ENCODE measurements around the gene PPP4R3C.
"Not testable (repeated sequence)": the region's sequence is repeated elsewhere in the genome, so short reads cannot be mapped to it uniquely, and the experiment has no call there.

The PPP4R3C gene

GRCh38 chrX:27463187-27463586 lies at the start of gene PPP4R3C:
Gene PPP4R3C (minus strand): TSS chrX:27463341. CDS start chrX:27463296, 45 bp downstream.
- H3K27me3 ChIP-seq (replicated peaks; ENCODE audit: control insufficient read depth, insufficient read depth, low read length), result no peaks in the 10 kb centered on the region
- no peaks in the 10 kb centered on the region for H3K36me3 ChIP-seq (ENCODE audit: control insufficient read depth, insufficient read depth, low read length, severe bottlenecking)
- H3K9ac ChIP-seq (ENCODE audit: low read length), result no peak within 1 kb of the TSS
- no peak for DNase-seq (ENCODE audit: low read depth)
- no peaks in the 10 kb centered on the region for H3K9me3 ChIP-seq (ENCODE audit: control insufficient read depth, low read length)
- H3K4me1 ChIP-seq (ENCODE audit: control insufficient read depth, insufficient read depth, low read length), result peaks cover 4% of the 10 kb centered on the region
- H3K4me3 ChIP-seq (ENCODE audit: low read length), result no peak within 1 kb of the TSS

- H3K9ac ChIP-seq (ENCODE audit: low read length), result no peak overlapping the region
- no peaks in the 10 kb centered on the region for H3K36me3 ChIP-seq (ENCODE audit: control insufficient read depth, insufficient read depth, low read length, severe bottlenecking)
- no peaks in the 10 kb centered on the region for H3K27me3 ChIP-seq (replicated peaks; ENCODE audit: control insufficient read depth, insufficient read depth, low read length)
- no peaks in the 10 kb centered on the region for H3K9me3 ChIP-seq (ENCODE audit: control insufficient read depth, low read length)
- no peak overlapping the region for H3K4me3 ChIP-seq (ENCODE audit: low read length)
- H3K4me1 ChIP-seq (ENCODE audit: control insufficient read depth, insufficient read depth, low read length), result no peaks in the 10 kb centered on the region
- no peak for DNase-seq (ENCODE audit: low read depth)
These were observed 28.3 kb upstream of the PPP4R3C start for GRCh38 chrX:27491397-27491796.

GRCh38 chrX:27466051-27466450 lies 2.9 kb upstream of the PPP4R3C start:
- Histone ChIP-seq H3K9me3 (ENCODE audit: control insufficient read depth, low read length) (no peaks in the 10 kb centered on the region), H3K4me1 (ENCODE audit: control insufficient read depth, insufficient read depth, low read length) (peaks cover 4% of the 10 kb centered on the region), H3K27me3 (replicated peaks; ENCODE audit: control insufficient read depth, insufficient read depth, low read length) (peaks cover 11% of the 10 kb centered on the region), H3K9ac (ENCODE audit: low read length) (no peak overlapping the region), H3K36me3 (ENCODE audit: control insufficient read depth, insufficient read depth, low read length, severe bottlenecking) (no peaks in the 10 kb centered on the region), H3K4me3 (ENCODE audit: low read length) (no peak overlapping the region)
- DNase-seq (ENCODE audit: low read depth), result no peak

- H3K36me3 ChIP-seq (ENCODE audit: control insufficient read depth, insufficient read depth, low read length, severe bottlenecking), result no peaks in the 10 kb centered on the region
- no peak overlapping the region for H3K4me3 ChIP-seq (ENCODE audit: low read length)
- peaks cover 4% of the 10 kb centered on the region for H3K4me1 ChIP-seq (ENCODE audit: control insufficient read depth, insufficient read depth, low read length)
- no peaks in the 10 kb centered on the region for H3K9me3 ChIP-seq (ENCODE audit: control insufficient read depth, low read length)
- no peak for DNase-seq (ENCODE audit: low read depth)
- peaks cover 11% of the 10 kb centered on the region for H3K27me3 ChIP-seq (replicated peaks; ENCODE audit: control insufficient read depth, insufficient read depth, low read length)
- peak overlapping the region; percentile 8 for H3K9ac ChIP-seq (ENCODE audit: low read length)
These were observed 1.9 kb upstream of the PPP4R3C start for GRCh38 chrX:27465036-27465435.

- not testable (repeated sequence) for H3K36me3 ChIP-seq (ENCODE audit: control insufficient read depth, insufficient read depth, low read length, severe bottlenecking); H3K9ac ChIP-seq (ENCODE audit: low read length); H3K4me1 ChIP-seq (ENCODE audit: control insufficient read depth, insufficient read depth, low read length); H3K27me3 ChIP-seq (replicated peaks; ENCODE audit: control insufficient read depth, insufficient read depth, low read length); H3K4me3 ChIP-seq (ENCODE audit: low read length); DNase-seq (ENCODE audit: low read depth); H3K9me3 ChIP-seq (ENCODE audit: control insufficient read depth, low read length)
These were observed 4.0 kb downstream of the PPP4R3C start for GRCh38 chrX:27459129-27459528.

GRCh38 chrX:27458544-27458943 lies 4.6 kb downstream of the PPP4R3C start:
- not testable (repeated sequence) for H3K4me3 ChIP-seq (ENCODE audit: low read length); H3K9ac ChIP-seq (ENCODE audit: low read length); H3K9me3 ChIP-seq (ENCODE audit: control insufficient read depth, low read length); H3K36me3 ChIP-seq (ENCODE audit: control insufficient read depth, insufficient read depth, low read length, severe bottlenecking); DNase-seq (ENCODE audit: low read depth); H3K4me1 ChIP-seq (ENCODE audit: control insufficient read depth, insufficient read depth, low read length); H3K27me3 ChIP-seq (replicated peaks; ENCODE audit: control insufficient read depth, insufficient read depth, low read length)

- Histone ChIP-seq H3K4me3 (ENCODE audit: low read length) (no peak overlapping the region), H3K36me3 (ENCODE audit: control insufficient read depth, insufficient read depth, low read length, severe bottlenecking) (no peaks in the 10 kb centered on the region), H3K4me1 (ENCODE audit: control insufficient read depth, insufficient read depth, low read length) (no peaks in the 10 kb centered on the region), H3K27me3 (replicated peaks; ENCODE audit: control insufficient read depth, insufficient read depth, low read length) (no peaks in the 10 kb centered on the region), H3K9ac (ENCODE audit: low read length) (no peak overlapping the region), H3K9me3 (ENCODE audit: control insufficient read depth, low read length) (no peaks in the 10 kb centered on the region)
- DNase-seq (ENCODE audit: low read depth), result no peak
These were observed 11.8 kb downstream of the PPP4R3C start for GRCh38 chrX:27451324-27451723.

- Histone ChIP-seq H3K9ac (ENCODE audit: low read length) (no peak overlapping the region), H3K9me3 (ENCODE audit: control insufficient read depth, low read length) (peaks cover 3% of the 10 kb centered on the region), H3K4me1 (ENCODE audit: control insufficient read depth, insufficient read depth, low read length) (no peaks in the 10 kb centered on the region), H3K4me3 (ENCODE audit: low read length) (no peak overlapping the region), H3K36me3 (ENCODE audit: control insufficient read depth, insufficient read depth, low read length, severe bottlenecking) (no peaks in the 10 kb centered on the region), H3K27me3 (replicated peaks; ENCODE audit: control insufficient read depth, insufficient read depth, low read length) (no peaks in the 10 kb centered on the region)
- DNase-seq (ENCODE audit: low read depth), result no peak
These were observed 16.7 kb downstream of the PPP4R3C start for GRCh38 chrX:27446423-27446822.

GRCh38 chrX:27445438-27445837 lies 17.7 kb downstream of the PPP4R3C start:
- Histone ChIP-seq H3K9ac (ENCODE audit: low read length) (no peak overlapping the region), H3K4me1 (ENCODE audit: control insufficient read depth, insufficient read depth, low read length) (no peaks in the 10 kb centered on the region), H3K36me3 (ENCODE audit: control insufficient read depth, insufficient read depth, low read length, severe bottlenecking) (no peaks in the 10 kb centered on the region), H3K27me3 (replicated peaks; ENCODE audit: control insufficient read depth, insufficient read depth, low read length) (no peaks in the 10 kb centered on the region), H3K9me3 (ENCODE audit: control insufficient read depth, low read length) (peaks cover 3% of the 10 kb centered on the region), H3K4me3 (ENCODE audit: low read length) (no peak overlapping the region)
- no peak for DNase-seq (ENCODE audit: low read depth)

GRCh38 chrX:27444093-27444908 lies 18.8 kb downstream of the PPP4R3C start:
- Histone ChIP-seq H3K27me3 (replicated peaks; ENCODE audit: control insufficient read depth, insufficient read depth, low read length) (peaks cover under 1% of the 10 kb centered on the region), H3K4me1 (ENCODE audit: control insufficient read depth, insufficient read depth, low read length) (no peaks in the 10 kb centered on the region), H3K4me3 (ENCODE audit: low read length) (no peak overlapping the region), H3K36me3 (ENCODE audit: control insufficient read depth, insufficient read depth, low read length, severe bottlenecking) (no peaks in the 10 kb centered on the region), H3K9ac (ENCODE audit: low read length) (no peak overlapping the region), H3K9me3 (ENCODE audit: control insufficient read depth, low read length) (peaks cover 3% of the 10 kb centered on the region)
- no peak for DNase-seq (ENCODE audit: low read depth)

GRCh38 chrX:27442392-27442791 lies 20.7 kb downstream of the PPP4R3C start:
- not testable (repeated sequence) for DNase-seq (ENCODE audit: low read depth); H3K4me3 ChIP-seq (ENCODE audit: low read length); H3K36me3 ChIP-seq (ENCODE audit: control insufficient read depth, insufficient read depth, low read length, severe bottlenecking); H3K9me3 ChIP-seq (ENCODE audit: control insufficient read depth, low read length); H3K27me3 ChIP-seq (replicated peaks; ENCODE audit: control insufficient read depth, insufficient read depth, low read length); H3K9ac ChIP-seq (ENCODE audit: low read length); H3K4me1 ChIP-seq (ENCODE audit: control insufficient read depth, insufficient read depth, low read length)

GRCh38 chrX:27439771-27440170 lies 23.4 kb downstream of the PPP4R3C start:
- H3K36me3 ChIP-seq (ENCODE audit: control insufficient read depth, insufficient read depth, low read length, severe bottlenecking), result no peaks in the 10 kb centered on the region
- DNase-seq (ENCODE audit: low read depth), result no peak
- H3K9me3 ChIP-seq (ENCODE audit: control insufficient read depth, low read length), result peaks cover 3% of the 10 kb centered on the region
- H3K4me3 ChIP-seq (ENCODE audit: low read length), result no peak overlapping the region
- peaks cover 5% of the 10 kb centered on the region for H3K27me3 ChIP-seq (replicated peaks; ENCODE audit: control insufficient read depth, insufficient read depth, low read length)
- no peak overlapping the region for H3K9ac ChIP-seq (ENCODE audit: low read length)
- H3K4me1 ChIP-seq (ENCODE audit: control insufficient read depth, insufficient read depth, low read length), result no peaks in the 10 kb centered on the region
